Keratinocyte (primary cell): Measurements from ENCODE around the gene SYMPK.

ENCODE experiments used
- EZH2 ChIP-seq: IDR thresholded peaks from one replicate; pipeline ENCODE4 v1.6.1; 2012; ENCODE audit warnings: inconsistent platforms, mild to moderate bottlenecking, low read length, moderate library complexity
- TF ChIP-seq, protein P1 (sequence below), 3 experiments: IDR thresholded peaks in 1 of 3; conservative IDR thresholded peaks in 1 of 3; optimal IDR thresholded peaks in 1 of 3; 2 replicates in 2 of 3; 3 replicates in 1 of 3; pipeline versions ENCODE3 to v1.5.1; 2011; ENCODE audit warnings: low read length in 3 of 3, mild to moderate bottlenecking in 3 of 3, moderate library complexity in 2 of 3, control low read depth in 1 of 3, inconsistent platforms in 1 of 3; ENCODE audit not compliant: insufficient read depth in 2 of 3; ENCODE audit errors: extremely low read depth in 1 of 3

DNA sequence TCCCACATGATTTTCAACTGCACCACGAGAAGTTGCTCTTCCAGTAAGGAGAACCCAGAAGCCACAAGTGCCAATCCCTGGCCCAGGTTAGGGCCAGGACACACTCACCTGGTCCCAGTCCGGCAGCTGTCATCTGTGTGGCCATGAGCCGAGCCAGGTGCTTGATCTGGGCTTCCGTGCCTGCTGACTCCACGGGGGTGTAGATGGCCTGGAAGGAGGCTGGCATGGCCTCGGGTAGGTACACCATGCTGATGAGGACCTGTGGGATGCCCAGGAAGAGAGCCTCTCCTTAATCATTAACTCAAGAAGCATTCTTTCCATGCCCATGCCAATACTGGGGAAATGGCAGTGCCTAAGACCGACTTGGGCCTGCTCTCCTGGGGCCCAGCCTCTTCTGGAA, 28.0 kb downstream of the SYMPK start:
- TF ChIP-seq, protein P1, sequence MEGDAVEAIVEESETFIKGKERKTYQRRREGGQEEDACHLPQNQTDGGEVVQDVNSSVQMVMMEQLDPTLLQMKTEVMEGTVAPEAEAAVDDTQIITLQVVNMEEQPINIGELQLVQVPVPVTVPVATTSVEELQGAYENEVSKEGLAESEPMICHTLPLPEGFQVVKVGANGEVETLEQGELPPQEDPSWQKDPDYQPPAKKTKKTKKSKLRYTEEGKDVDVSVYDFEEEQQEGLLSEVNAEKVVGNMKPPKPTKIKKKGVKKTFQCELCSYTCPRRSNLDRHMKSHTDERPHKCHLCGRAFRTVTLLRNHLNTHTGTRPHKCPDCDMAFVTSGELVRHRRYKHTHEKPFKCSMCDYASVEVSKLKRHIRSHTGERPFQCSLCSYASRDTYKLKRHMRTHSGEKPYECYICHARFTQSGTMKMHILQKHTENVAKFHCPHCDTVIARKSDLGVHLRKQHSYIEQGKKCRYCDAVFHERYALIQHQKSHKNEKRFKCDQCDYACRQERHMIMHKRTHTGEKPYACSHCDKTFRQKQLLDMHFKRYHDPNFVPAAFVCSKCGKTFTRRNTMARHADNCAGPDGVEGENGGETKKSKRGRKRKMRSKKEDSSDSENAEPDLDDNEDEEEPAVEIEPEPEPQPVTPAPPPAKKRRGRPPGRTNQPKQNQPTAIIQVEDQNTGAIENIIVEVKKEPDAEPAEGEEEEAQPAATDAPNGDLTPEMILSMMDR (optimal IDR thresholded peaks at IDR 0.05 in 1 of 3, IDR thresholded peaks at IDR 0.05 in 1 of 3, conservative IDR thresholded peaks at IDR 0.05 in 1 of 3; ENCODE audit: extremely low read depth in 1 of 3, insufficient read depth in 2 of 3, low read length in 3 of 3), result no peak
- TF ChIP-seq EZH2, result no peak
